ENCODE results near the gene IL1F10. TPM values are rescaled to one million over a fixed set of nuclear protein-coding genes. Genes with fewer than 3 reads are reported as not detected.
"Not testable (repeated sequence)": the region's sequence is repeated elsewhere in the genome, so short reads cannot be mapped to it uniquely, and the experiment has no call there.

The IL1F10 gene
- total RNA-seq, 1 experiment from 2014 or later: not detected

DNA sequence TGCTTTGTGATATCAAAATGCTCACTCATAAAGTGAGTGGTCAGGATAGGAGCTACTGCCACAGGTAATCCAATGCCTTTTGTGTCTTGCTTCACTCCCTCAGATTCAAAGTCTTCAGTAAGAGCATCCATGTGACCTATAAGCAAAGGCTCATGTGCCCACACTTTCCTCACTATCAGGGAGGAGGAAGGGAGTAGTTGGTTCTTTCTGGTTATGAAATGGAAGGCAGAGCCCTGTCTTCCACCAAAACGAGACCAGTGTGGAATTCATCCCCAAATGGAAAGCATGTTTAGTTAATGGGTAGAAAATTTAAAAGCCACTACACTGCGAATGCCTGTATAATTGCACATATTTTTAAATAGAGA, 25.8 kb downstream of the IL1F10 start:
- H3K4ac ChIP-seq (ENCODE audit: low read depth, low read length): no peak overlapping the region
- H2AFZ ChIP-seq (ENCODE audit: low read length): no peak overlapping the region
- H3K9me3 Mint-ChIP-seq: peaks cover 23 to 35% of the 10 kb centered on the region in 2 experiments
- no peak overlapping the region for H3K4me2 ChIP-seq (ENCODE audit: insufficient read depth, insufficient read length, low read length)
- no peak overlapping the region for H4K8ac ChIP-seq (replicated peaks; ENCODE audit: insufficient read length, low read depth, low read length)
- H3K27me3 ChIP-seq (ENCODE audit: insufficient read depth, low read length): no peaks in the 10 kb centered on the region
- no peak overlapping the region for H3K4me3 Mint-ChIP-seq
- no peak overlapping the region for H3K9ac ChIP-seq (ENCODE audit: extremely low read depth, insufficient read length, low read length)
- H3T11ph ChIP-seq (ENCODE audit: low read length): no peak overlapping the region
- no peak overlapping the region for H4K5ac ChIP-seq (ENCODE audit: insufficient read length, low read depth, low read length)
- no peaks in the 10 kb centered on the region for H3K9me3 ChIP-seq (ENCODE audit: control insufficient read depth, low read depth, low read length)
- peaks cover 22% of the 10 kb centered on the region for H3K27me3 Mint-ChIP-seq (ENCODE audit: low read depth)
- no peaks in the 10 kb centered on the region for H3K23me2 ChIP-seq (ENCODE audit: insufficient read length, low read depth, low read length, poor library complexity, severe bottlenecking)
- H2AK5ac ChIP-seq (ENCODE audit: insufficient read length, low read length): no peak overlapping the region
- H2BK15ac ChIP-seq (ENCODE audit: low read depth, low read length): no peak overlapping the region
- DNase-seq: no peak
- H4K91ac ChIP-seq (ENCODE audit: insufficient read length, low read depth, low read length): no peak overlapping the region
- no peaks in the 10 kb centered on the region for H3K4me1 Mint-ChIP-seq
- no peaks in the 10 kb centered on the region for H4K20me1 ChIP-seq (ENCODE audit: control insufficient read depth, insufficient read depth, insufficient read length)
- peaks cover 0 to 4% (median 0%) of the 10 kb centered on the region in 3 experiments; a peak in 1 of 7 replicates for H3K36me3 Mint-ChIP-seq (ENCODE audit: insufficient read depth in 1 of 3, low read depth in 3 of 3)
- H2BK20ac ChIP-seq (ENCODE audit: low read depth, low read length, poor library complexity, severe bottlenecking): no peak overlapping the region
- WGBS (ENCODE audit: extremely low coverage, insufficient read length, low lambda C conversion rate): no CpG with 5 or more reads among the region's 2 CpGs
- H3K79me2 ChIP-seq (ENCODE audit: insufficient read depth, low read length): no peaks in the 10 kb centered on the region
- TF ChIP-seq, protein P1, sequence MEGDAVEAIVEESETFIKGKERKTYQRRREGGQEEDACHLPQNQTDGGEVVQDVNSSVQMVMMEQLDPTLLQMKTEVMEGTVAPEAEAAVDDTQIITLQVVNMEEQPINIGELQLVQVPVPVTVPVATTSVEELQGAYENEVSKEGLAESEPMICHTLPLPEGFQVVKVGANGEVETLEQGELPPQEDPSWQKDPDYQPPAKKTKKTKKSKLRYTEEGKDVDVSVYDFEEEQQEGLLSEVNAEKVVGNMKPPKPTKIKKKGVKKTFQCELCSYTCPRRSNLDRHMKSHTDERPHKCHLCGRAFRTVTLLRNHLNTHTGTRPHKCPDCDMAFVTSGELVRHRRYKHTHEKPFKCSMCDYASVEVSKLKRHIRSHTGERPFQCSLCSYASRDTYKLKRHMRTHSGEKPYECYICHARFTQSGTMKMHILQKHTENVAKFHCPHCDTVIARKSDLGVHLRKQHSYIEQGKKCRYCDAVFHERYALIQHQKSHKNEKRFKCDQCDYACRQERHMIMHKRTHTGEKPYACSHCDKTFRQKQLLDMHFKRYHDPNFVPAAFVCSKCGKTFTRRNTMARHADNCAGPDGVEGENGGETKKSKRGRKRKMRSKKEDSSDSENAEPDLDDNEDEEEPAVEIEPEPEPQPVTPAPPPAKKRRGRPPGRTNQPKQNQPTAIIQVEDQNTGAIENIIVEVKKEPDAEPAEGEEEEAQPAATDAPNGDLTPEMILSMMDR (conservative IDR thresholded peaks at IDR 0.05): no peak
- no peak overlapping the region for H3K18ac ChIP-seq (ENCODE audit: insufficient read length, low read depth, low read length)
- no peak overlapping the region for H2BK120ac ChIP-seq (ENCODE audit: low read depth, low read length, poor library complexity, severe bottlenecking)
- no peak overlapping the region for H3K23ac ChIP-seq (ENCODE audit: insufficient read length, low read depth, low read length)
- no peak overlapping the region for H3K14ac ChIP-seq (ENCODE audit: insufficient read depth, low read length)
- H3K56ac ChIP-seq (ENCODE audit: insufficient read length, low read depth, low read length): no peak overlapping the region
- H3K27ac Mint-ChIP-seq: peak overlapping the region in 1 of 3 experiments; percentile 63; a peak in 1 of 7 replicates
- H3K27ac ChIP-seq (ENCODE audit: insufficient read length, low read depth, low read length): no peak overlapping the region
- no peak overlapping the region for H2BK5ac ChIP-seq (ENCODE audit: insufficient read length, low read length)
- H2BK12ac ChIP-seq (ENCODE audit: insufficient read length, low read depth, low read length): no peak overlapping the region
- H3K79me1 ChIP-seq (ENCODE audit: insufficient read depth, low read depth, low read length, poor library complexity, severe bottlenecking): no peaks in the 10 kb centered on the region
- H3K4me1 ChIP-seq (ENCODE audit: insufficient read depth, low read length): no peaks in the 10 kb centered on the region

DNA sequence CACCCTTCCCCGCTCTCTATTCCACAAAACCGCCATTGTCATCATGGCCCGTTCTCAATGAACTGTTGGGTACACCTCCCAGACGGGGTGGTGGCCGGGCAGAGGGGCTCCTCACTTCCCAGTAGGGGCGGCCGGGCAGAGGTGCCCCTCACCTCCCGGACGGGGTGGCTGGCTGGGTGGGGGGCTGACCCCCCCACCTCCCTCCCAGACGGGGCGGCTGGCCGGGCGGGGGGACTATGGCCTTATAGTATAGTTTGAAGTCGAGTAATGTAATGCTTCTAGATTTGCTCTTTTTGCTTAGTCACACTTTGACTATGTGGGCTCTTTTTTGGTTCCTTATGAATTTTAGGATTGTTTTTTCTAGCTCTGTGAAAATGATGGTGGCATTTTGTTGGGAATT, 28.5 kb downstream of the IL1F10 start:
- not testable (repeated sequence) for H3K56ac ChIP-seq (ENCODE audit: insufficient read length, low read depth, low read length); H2BK20ac ChIP-seq (ENCODE audit: low read depth, low read length, poor library complexity, severe bottlenecking); H3K14ac ChIP-seq (ENCODE audit: insufficient read depth, low read length); H3K23me2 ChIP-seq (ENCODE audit: insufficient read length, low read depth, low read length, poor library complexity, severe bottlenecking); H3K4me2 ChIP-seq (ENCODE audit: insufficient read depth, insufficient read length, low read length); H3K27ac ChIP-seq (ENCODE audit: insufficient read length, low read depth, low read length); H2BK12ac ChIP-seq (ENCODE audit: insufficient read length, low read depth, low read length); H2AFZ ChIP-seq (ENCODE audit: low read length); H3K4me1 Mint-ChIP-seq; H3K4me1 ChIP-seq (ENCODE audit: insufficient read depth, low read length); H3K36me3 Mint-ChIP-seq (ENCODE audit: insufficient read depth in 1 of 3, low read depth in 3 of 3); H3T11ph ChIP-seq (ENCODE audit: low read length); H4K91ac ChIP-seq (ENCODE audit: insufficient read length, low read depth, low read length); H3K9me3 ChIP-seq (ENCODE audit: control insufficient read depth, low read depth, low read length); H4K20me1 ChIP-seq (ENCODE audit: control insufficient read depth, insufficient read depth, insufficient read length); H3K4me3 Mint-ChIP-seq; H4K8ac ChIP-seq (replicated peaks; ENCODE audit: insufficient read length, low read depth, low read length); H4K5ac ChIP-seq (ENCODE audit: insufficient read length, low read depth, low read length); H3K4ac ChIP-seq (ENCODE audit: low read depth, low read length); H3K18ac ChIP-seq (ENCODE audit: insufficient read length, low read depth, low read length); DNase-seq; H3K9ac ChIP-seq (ENCODE audit: extremely low read depth, insufficient read length, low read length); H2BK5ac ChIP-seq (ENCODE audit: insufficient read length, low read length); H3K79me1 ChIP-seq (ENCODE audit: insufficient read depth, low read depth, low read length, poor library complexity, severe bottlenecking); H2BK15ac ChIP-seq (ENCODE audit: low read depth, low read length); H3K23ac ChIP-seq (ENCODE audit: insufficient read length, low read depth, low read length); H3K27ac Mint-ChIP-seq; H3K27me3 ChIP-seq (ENCODE audit: insufficient read depth, low read length); H3K79me2 ChIP-seq (ENCODE audit: insufficient read depth, low read length); H2BK120ac ChIP-seq (ENCODE audit: low read depth, low read length, poor library complexity, severe bottlenecking); H2AK5ac ChIP-seq (ENCODE audit: insufficient read length, low read length)
- peaks cover 22% of the 10 kb centered on the region for H3K27me3 Mint-ChIP-seq (ENCODE audit: low read depth)
- H3K9me3 Mint-ChIP-seq: peaks cover 23 to 44% of the 10 kb centered on the region in 2 experiments
- WGBS (ENCODE audit: extremely low coverage, insufficient read length, low lambda C conversion rate): no CpG with 5 or more reads among the region's 14 CpGs
